ENCODE results near the gene CABS1. TPM values are rescaled to one million over a fixed set of nuclear protein-coding genes. Genes with fewer than 3 reads are reported as not detected.

Gene CABS1
- total RNA-seq (2012; rRNA removed) = not detected in 2 replicates

DNA sequence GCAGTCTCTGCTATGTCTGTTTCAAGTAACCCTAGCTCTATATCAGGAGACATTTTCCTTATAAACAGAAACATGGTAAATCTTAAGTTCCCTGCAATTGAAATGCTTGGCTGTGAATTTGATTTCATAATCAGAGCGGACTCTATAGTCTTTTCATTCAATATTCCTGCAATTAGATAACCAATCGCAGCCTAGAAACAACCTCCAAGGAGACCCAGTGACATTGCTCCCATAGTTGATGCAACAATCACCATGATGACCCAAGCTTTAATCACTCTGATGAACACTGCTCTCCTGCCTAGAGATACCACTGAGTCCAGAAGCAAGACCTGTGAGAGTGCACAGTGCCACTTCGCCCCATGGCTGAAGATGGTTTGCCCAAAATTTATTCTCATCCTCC is at the start of gene CABS1:
CABS1 (plus strand) TSS at position 301 of the 400 bp plus-strand sequence; CDS start at position 360, 59 bp downstream.
- H3K9ac ChIP-seq (ENCODE audit: low read depth, low read length) = no peak within 1 kb of the TSS
- no peak within 1 kb of the TSS for H3K4me3 ChIP-seq (ENCODE audit: low read length)
- H3K4me2 ChIP-seq (ENCODE audit: low read length) = no peak within 1 kb of the TSS
- no peaks in the 10 kb centered on the region for H3K27me3 ChIP-seq (ENCODE audit: control insufficient read depth, insufficient read depth, low read length)
- no peaks in the 10 kb centered on the region for H3K9me3 ChIP-seq (replicated peaks; ENCODE audit: low read length)
- H3K4me1 ChIP-seq (ENCODE audit: control insufficient read depth, insufficient read depth, low read length) = no peaks in the 10 kb centered on the region
- no peaks in the 10 kb centered on the region for H3K36me3 ChIP-seq (ENCODE audit: insufficient read depth, low read length)

- H3K27me3 ChIP-seq (ENCODE audit: control insufficient read depth, insufficient read depth, low read length) = no peaks in the 10 kb centered on the region
- no peak overlapping the region for H3K4me3 ChIP-seq (ENCODE audit: low read length)
- no peaks in the 10 kb centered on the region for H3K4me1 ChIP-seq (ENCODE audit: control insufficient read depth, insufficient read depth, low read length)
- H3K36me3 ChIP-seq (ENCODE audit: insufficient read depth, low read length) = no peaks in the 10 kb centered on the region
- H3K4me2 ChIP-seq (ENCODE audit: low read length) = no peak overlapping the region
- no peak overlapping the region for H3K9ac ChIP-seq (ENCODE audit: low read depth, low read length)
- no peaks in the 10 kb centered on the region for H3K9me3 ChIP-seq (replicated peaks; ENCODE audit: low read length)
Measured at GRCh38 chr4:70288651-70289050, 46.1 kb upstream of the CABS1 start.

- Histone ChIP-seq H3K4me3 (ENCODE audit: low read length) (no peak overlapping the region), H3K9me3 (replicated peaks; ENCODE audit: low read length) (peaks cover 4% of the 10 kb centered on the region), H3K27me3 (ENCODE audit: control insufficient read depth, insufficient read depth, low read length) (no peaks in the 10 kb centered on the region), H3K4me2 (ENCODE audit: low read length) (no peak overlapping the region), H3K9ac (ENCODE audit: low read depth, low read length) (no peak overlapping the region), H3K36me3 (ENCODE audit: insufficient read depth, low read length) (no peaks in the 10 kb centered on the region), H3K4me1 (ENCODE audit: control insufficient read depth, insufficient read depth, low read length) (no peaks in the 10 kb centered on the region)
Measured at GRCh38 chr4:70291341-70291740, 43.4 kb upstream of the CABS1 start.

- no peak overlapping the region for H3K9ac ChIP-seq (ENCODE audit: low read depth, low read length)
- peaks cover 16% of the 10 kb centered on the region for H3K9me3 ChIP-seq (replicated peaks; ENCODE audit: low read length)
- no peaks in the 10 kb centered on the region for H3K4me1 ChIP-seq (ENCODE audit: control insufficient read depth, insufficient read depth, low read length)
- H3K36me3 ChIP-seq (ENCODE audit: insufficient read depth, low read length) = no peaks in the 10 kb centered on the region
- H3K4me2 ChIP-seq (ENCODE audit: low read length) = no peak overlapping the region
- no peaks in the 10 kb centered on the region for H3K27me3 ChIP-seq (ENCODE audit: control insufficient read depth, insufficient read depth, low read length)
- H3K4me3 ChIP-seq (ENCODE audit: low read length) = no peak overlapping the region
Measured at GRCh38 chr4:70297576-70297975, 37.2 kb upstream of the CABS1 start.

- no peaks in the 10 kb centered on the region for H3K27me3 ChIP-seq (ENCODE audit: control insufficient read depth, insufficient read depth, low read length)
- no peak overlapping the region for H3K9ac ChIP-seq (ENCODE audit: low read depth, low read length)
Measured at GRCh38 chr4:70298051-70298450, 36.7 kb upstream of the CABS1 start.

GRCh38 chr4:70299643-70300042 is 35.1 kb upstream of the CABS1 start:
- Histone ChIP-seq H3K27me3 (ENCODE audit: control insufficient read depth, insufficient read depth, low read length) (no peaks in the 10 kb centered on the region), H3K9ac (ENCODE audit: low read depth, low read length) (no peak overlapping the region), H3K4me1 (ENCODE audit: control insufficient read depth, insufficient read depth, low read length) (no peaks in the 10 kb centered on the region), H3K4me2 (ENCODE audit: low read length) (no peak overlapping the region), H3K4me3 (ENCODE audit: low read length) (no peak overlapping the region), H3K9me3 (replicated peaks; ENCODE audit: low read length) (peaks cover 16% of the 10 kb centered on the region), H3K36me3 (ENCODE audit: insufficient read depth, low read length) (no peaks in the 10 kb centered on the region)

More at GRCh38 chr4:70298051-70298450, 36.7 kb upstream of the CABS1 start:
- H3K4me1 ChIP-seq (ENCODE audit: control insufficient read depth, insufficient read depth, low read length) = no peaks in the 10 kb centered on the region
- H3K36me3 ChIP-seq (ENCODE audit: insufficient read depth, low read length) = no peaks in the 10 kb centered on the region
- no peak overlapping the region for H3K4me2 ChIP-seq (ENCODE audit: low read length)
- no peak overlapping the region for H3K4me3 ChIP-seq (ENCODE audit: low read length)
- peaks cover 16% of the 10 kb centered on the region for H3K9me3 ChIP-seq (replicated peaks; ENCODE audit: low read length)

GRCh38 chr4:70300215-70300614 is 34.6 kb upstream of the CABS1 start:
- H3K9me3 ChIP-seq (replicated peaks; ENCODE audit: low read length) = peaks cover 16% of the 10 kb centered on the region
- H3K36me3 ChIP-seq (ENCODE audit: insufficient read depth, low read length) = no peaks in the 10 kb centered on the region
- H3K9ac ChIP-seq (ENCODE audit: low read depth, low read length) = no peak overlapping the region
- H3K27me3 ChIP-seq (ENCODE audit: control insufficient read depth, insufficient read depth, low read length) = no peaks in the 10 kb centered on the region
- no peak overlapping the region for H3K4me3 ChIP-seq (ENCODE audit: low read length)
- no peaks in the 10 kb centered on the region for H3K4me1 ChIP-seq (ENCODE audit: control insufficient read depth, insufficient read depth, low read length)
- no peak overlapping the region for H3K4me2 ChIP-seq (ENCODE audit: low read length)

DNA sequence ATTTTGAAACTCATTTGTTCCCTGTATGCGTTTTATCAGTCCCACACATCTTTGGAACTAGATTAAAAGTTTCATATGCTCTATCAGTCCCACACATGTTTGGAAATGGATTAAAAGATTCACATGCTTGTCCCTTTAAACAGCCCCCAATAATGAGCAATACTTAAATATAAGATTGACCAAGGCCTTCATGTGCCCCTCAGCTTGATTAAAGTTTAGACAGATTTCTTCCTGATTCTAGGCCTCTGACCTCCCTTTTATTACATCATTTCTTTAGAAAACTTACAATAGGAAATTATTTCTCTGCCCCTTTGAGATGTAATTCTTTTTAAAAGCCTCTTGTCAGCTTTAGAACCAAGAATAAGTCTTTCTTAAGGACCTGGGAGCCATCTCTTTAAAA is 31.7 kb upstream of the CABS1 start:
- Histone ChIP-seq H3K36me3 (ENCODE audit: insufficient read depth, low read length) (no peaks in the 10 kb centered on the region), H3K4me3 (ENCODE audit: low read length) (no peak overlapping the region), H3K27me3 (ENCODE audit: control insufficient read depth, insufficient read depth, low read length) (no peaks in the 10 kb centered on the region), H3K4me1 (ENCODE audit: control insufficient read depth, insufficient read depth, low read length) (no peaks in the 10 kb centered on the region), H3K4me2 (ENCODE audit: low read length) (no peak overlapping the region), H3K9me3 (replicated peaks; ENCODE audit: low read length) (peaks cover 9% of the 10 kb centered on the region), H3K9ac (ENCODE audit: low read depth, low read length) (no peak overlapping the region)

DNA sequence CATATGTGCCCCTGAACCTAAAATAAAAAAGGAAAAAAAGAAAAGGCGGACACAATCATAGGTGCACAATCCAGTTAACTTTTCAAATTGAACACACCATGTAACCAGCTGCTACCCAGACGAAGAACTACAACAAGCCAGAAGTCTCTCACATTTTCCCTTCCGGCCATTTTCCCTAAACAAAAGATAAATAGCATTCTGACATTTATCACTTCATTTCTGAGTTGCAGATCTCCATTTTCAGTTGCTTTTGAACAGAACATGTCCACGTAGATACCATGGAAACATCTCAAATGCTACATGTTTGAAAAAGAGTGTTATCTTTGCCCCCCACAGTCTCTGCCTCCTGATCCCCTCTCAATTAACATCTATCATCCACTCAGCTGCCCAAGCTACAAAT is 29.2 kb upstream of the CABS1 start:
- no peaks in the 10 kb centered on the region for H3K27me3 ChIP-seq (ENCODE audit: control insufficient read depth, insufficient read depth, low read length)
- H3K4me1 ChIP-seq (ENCODE audit: control insufficient read depth, insufficient read depth, low read length) = no peaks in the 10 kb centered on the region
- H3K4me2 ChIP-seq (ENCODE audit: low read length) = no peak overlapping the region
- H3K4me3 ChIP-seq (ENCODE audit: low read length) = no peak overlapping the region
- H3K36me3 ChIP-seq (ENCODE audit: insufficient read depth, low read length) = no peaks in the 10 kb centered on the region
- H3K9me3 ChIP-seq (replicated peaks; ENCODE audit: low read length) = no peaks in the 10 kb centered on the region
- no peak overlapping the region for H3K9ac ChIP-seq (ENCODE audit: low read depth, low read length)

DNA sequence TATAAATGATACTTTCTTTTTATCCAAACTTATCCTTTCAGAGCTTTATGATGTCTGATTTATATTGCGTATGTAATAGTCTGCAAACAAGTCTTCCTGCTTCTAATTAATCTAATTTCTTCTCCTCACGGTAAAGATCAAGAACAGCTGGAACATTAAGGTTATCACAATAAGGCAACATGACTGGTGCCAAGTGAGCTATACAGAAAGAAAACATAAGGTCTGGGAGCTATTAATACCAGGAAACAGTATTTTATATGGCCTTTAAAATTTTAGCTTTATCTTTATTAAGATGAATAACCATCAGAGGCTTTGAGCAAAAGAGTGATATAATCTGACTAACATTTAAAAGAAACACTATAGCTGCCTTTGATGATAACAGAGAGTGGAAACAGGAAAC is 28.7 kb upstream of the CABS1 start:
- no peaks in the 10 kb centered on the region for H3K36me3 ChIP-seq (ENCODE audit: insufficient read depth, low read length)
- no peak overlapping the region for H3K4me3 ChIP-seq (ENCODE audit: low read length)
- no peak overlapping the region for H3K4me2 ChIP-seq (ENCODE audit: low read length)
- no peaks in the 10 kb centered on the region for H3K4me1 ChIP-seq (ENCODE audit: control insufficient read depth, insufficient read depth, low read length)
- H3K9me3 ChIP-seq (replicated peaks; ENCODE audit: low read length) = no peaks in the 10 kb centered on the region
- no peak overlapping the region for H3K9ac ChIP-seq (ENCODE audit: low read depth, low read length)
- H3K27me3 ChIP-seq (ENCODE audit: control insufficient read depth, insufficient read depth, low read length) = no peaks in the 10 kb centered on the region

DNA sequence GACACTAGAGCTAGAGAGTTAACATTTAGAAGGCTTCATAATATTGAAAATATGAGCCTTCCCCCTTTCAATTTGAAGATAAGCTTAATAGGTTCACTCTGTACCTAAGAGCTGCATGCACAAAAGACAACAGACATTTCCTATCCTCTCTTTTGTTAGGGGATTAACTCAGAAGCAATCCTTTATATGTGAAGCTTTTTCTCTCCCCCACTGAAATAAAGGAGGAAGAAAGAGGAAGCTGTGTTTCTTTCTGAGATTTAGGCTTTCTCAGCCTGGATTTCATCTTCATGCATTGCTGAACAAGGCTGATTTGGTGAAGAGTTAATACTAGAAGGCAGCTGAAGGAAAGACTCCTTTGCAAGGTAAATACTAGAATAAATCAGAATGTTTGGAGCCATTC is 21.0 kb upstream of the CABS1 start:
- Histone ChIP-seq H3K9me3 (replicated peaks; ENCODE audit: low read length) (no peaks in the 10 kb centered on the region), H3K36me3 (ENCODE audit: insufficient read depth, low read length) (no peaks in the 10 kb centered on the region), H3K9ac (ENCODE audit: low read depth, low read length) (no peak overlapping the region), H3K4me1 (ENCODE audit: control insufficient read depth, insufficient read depth, low read length) (no peaks in the 10 kb centered on the region), H3K4me2 (ENCODE audit: low read length) (no peak overlapping the region), H3K27me3 (ENCODE audit: control insufficient read depth, insufficient read depth, low read length) (no peaks in the 10 kb centered on the region), H3K4me3 (ENCODE audit: low read length) (no peak overlapping the region)

GRCh38 chr4:70315928-70316327 is 18.9 kb upstream of the CABS1 start:
- H3K27me3 ChIP-seq (ENCODE audit: control insufficient read depth, insufficient read depth, low read length) = no peaks in the 10 kb centered on the region
- no peak overlapping the region for H3K9ac ChIP-seq (ENCODE audit: low read depth, low read length)
- H3K4me1 ChIP-seq (ENCODE audit: control insufficient read depth, insufficient read depth, low read length) = no peaks in the 10 kb centered on the region
- no peaks in the 10 kb centered on the region for H3K9me3 ChIP-seq (replicated peaks; ENCODE audit: low read length)
- no peak overlapping the region for H3K4me3 ChIP-seq (ENCODE audit: low read length)
- no peaks in the 10 kb centered on the region for H3K36me3 ChIP-seq (ENCODE audit: insufficient read depth, low read length)
- no peak overlapping the region for H3K4me2 ChIP-seq (ENCODE audit: low read length)

Measured in skeletal muscle satellite cell (primary cell).